IPS-11a (cell line): ENCODE data around the gene ASTN2.
"Not testable (repeated sequence)": the region's sequence is repeated elsewhere in the genome, so short reads cannot be mapped to it uniquely, and the experiment has no call there.

Experiments
- H3K4me3 ChIP-seq: one replicate; pipeline ENCODE4 v1.5.1; 2013; ENCODE audit warnings: low read depth, low read length, control low read depth

ASTN2 gene

DNA sequence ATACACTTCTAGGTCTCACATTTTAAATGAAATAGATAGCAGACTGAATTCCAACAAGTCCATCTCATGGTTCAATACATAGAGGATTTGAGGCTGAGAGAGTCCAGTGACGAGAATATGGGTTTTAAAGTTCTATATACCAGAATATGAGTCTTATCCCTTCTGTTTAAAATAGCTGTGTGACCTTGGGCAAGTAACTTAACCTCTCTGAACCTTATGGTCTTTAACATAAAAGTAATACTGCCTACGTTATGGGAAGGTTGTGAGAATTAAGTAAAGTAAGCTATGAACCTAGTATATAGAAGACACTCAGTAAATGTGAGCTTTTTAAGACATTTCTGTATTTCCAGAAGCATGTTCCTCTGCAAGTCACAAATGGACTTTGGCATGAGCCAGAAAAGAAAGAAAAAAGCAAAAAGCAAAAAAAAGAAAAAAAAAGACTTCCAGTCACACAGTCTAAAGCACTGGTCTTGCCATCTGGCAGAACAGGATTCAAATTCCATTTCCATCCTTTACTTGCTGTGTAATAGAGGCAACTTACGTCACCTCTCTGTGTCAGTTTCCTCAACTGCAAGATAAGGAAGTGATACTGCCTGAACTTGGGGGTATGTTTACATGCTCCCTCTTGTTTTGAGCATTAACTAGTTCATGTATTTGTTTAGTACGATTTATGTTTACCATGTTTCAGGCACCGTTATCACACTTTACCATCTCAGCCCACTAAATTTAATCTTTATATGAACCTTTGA, 479.5 kb downstream of the ASTN2 start:
- H3K4me3 ChIP-seq: no peak overlapping the region

DNA sequence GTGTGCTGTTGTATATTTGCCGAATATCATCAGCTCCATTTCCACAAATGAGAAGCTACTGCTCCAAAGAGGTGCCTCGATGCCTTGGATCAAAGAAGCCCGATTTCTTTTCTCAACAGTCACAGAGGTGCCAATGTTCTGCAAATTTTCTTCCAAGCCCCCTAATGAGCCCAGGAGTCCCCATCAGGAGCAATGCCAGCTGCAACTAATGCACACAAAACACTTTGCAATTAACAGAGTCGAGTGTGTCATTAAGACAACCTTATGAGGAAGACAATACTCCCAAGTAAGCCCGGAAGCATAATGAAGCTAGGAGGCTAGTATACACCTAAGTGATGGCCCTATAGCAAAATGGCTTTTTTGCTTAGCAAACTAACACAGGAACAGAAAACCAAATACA, 480.7 kb downstream of the ASTN2 start:
- H3K4me3 ChIP-seq: no peak overlapping the region

DNA sequence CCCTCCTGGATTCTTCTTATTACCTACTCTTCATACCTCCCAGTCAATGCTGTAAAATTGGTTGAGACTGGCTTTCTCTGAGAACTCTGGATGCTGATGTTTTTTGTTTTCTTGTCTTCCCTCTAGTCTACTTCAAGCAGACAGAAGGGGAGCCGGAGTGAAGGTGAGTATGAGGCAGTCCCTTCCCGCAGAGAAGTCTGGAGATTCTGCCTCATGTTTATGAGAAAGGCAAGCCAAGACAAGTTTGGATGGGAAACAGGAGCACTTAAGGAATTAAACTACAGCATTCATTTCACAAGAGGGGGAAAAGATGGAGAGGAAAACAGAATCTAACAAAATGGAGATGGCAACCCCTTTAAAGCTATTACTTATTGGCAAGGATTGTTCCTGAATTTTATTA, 481.6 kb downstream of the ASTN2 start:
- H3K4me3 ChIP-seq: no peak overlapping the region

DNA sequence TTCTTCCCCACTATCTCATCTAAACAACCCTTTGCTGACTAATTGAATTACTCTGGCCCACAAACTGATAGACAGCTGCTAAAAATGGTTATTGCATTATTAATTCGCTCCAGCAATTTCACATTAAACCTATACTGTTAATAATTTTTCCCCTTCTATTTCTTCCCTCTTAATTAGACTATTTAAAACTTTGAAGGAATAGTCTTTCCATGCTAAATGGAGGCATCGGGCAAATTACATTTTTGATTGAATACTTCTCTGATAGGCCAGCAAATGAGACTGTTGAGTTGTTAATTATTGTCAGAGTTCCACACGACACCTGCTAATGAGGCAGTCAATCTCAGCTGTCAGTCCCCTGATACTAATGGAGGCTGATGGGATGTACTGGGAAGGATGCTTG, 485.2 kb downstream of the ASTN2 start:
- H3K4me3 ChIP-seq: no peak overlapping the region

DNA sequence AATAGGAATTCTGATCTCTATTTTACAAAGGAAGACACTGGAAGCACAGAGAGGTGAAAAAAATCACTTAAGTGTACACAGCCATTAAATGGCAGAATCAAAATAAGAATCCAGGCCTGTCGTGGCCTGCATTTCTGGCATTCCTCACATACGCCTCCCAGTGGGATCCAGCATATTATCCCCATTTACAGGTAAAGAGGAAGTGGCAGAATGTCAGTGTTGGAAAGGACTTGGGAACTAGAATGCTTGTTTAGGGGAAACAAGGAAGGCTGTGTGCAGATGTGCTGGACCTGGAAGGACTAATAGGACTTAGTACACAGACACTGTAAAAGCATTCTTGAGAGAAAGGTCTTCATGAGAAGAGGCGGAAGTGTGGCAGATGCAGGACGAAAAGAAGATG, 486.0 kb downstream of the ASTN2 start:
- no peak overlapping the region for H3K4me3 ChIP-seq

DNA sequence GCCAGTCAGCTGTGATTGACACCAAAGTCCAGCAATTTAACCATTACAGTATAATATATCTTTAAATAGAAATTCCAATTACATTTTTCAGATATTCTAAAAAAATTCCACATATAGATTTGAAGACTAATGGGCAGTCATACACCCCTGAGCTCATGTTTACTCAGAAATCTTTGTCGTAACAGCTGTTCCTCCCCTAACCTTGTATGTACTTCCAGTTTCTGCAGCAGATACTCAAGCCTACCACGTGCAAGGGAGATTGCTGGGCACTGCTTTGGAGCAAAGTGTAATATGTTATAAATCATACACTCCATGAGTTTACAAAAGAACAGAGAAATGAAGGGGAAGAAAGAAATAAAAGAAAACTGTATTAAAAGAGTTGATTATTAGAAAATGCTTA, 486.6 kb downstream of the ASTN2 start:
- H3K4me3 ChIP-seq: no peak overlapping the region

DNA sequence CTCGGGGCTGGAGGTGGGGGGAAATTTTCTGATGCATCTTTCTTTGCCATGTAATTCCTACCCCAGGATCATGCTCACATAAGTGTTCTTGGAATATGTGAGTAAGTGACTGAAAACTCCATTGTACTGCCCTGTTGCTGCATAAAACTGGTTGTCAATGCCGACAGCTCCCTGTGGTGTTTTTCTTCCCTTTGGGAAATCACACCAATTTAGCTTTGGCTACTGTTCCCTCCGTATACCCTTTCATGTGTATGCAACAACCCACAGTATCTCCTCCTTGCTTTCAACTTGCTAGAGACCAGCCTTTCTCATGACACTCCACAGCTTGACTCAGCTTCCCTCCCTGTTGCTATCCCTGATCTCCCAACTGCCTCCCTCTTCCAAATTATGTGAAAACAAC, 487.1 kb downstream of the ASTN2 start:
- H3K4me3 ChIP-seq: no peak overlapping the region

DNA sequence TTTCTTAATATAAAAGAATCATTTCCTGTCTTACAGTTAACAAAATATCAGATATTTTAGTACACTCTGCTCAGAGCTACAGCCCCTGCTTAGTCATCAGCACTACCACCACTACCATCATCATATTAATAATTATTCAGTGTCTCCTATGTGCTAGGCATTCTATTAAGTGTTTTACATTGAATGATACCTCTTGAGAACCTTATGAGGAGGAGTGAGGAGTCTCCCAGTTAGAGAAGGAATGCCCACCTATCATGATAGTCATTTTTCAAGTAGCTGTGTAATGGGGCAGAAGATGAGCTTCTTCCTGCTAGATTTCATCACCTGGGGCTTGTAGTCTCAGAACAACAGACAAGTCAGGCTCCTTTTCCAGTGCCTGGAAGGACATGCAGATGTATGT, 489.7 kb downstream of the ASTN2 start:
- H3K4me3 ChIP-seq: no peak overlapping the region

DNA sequence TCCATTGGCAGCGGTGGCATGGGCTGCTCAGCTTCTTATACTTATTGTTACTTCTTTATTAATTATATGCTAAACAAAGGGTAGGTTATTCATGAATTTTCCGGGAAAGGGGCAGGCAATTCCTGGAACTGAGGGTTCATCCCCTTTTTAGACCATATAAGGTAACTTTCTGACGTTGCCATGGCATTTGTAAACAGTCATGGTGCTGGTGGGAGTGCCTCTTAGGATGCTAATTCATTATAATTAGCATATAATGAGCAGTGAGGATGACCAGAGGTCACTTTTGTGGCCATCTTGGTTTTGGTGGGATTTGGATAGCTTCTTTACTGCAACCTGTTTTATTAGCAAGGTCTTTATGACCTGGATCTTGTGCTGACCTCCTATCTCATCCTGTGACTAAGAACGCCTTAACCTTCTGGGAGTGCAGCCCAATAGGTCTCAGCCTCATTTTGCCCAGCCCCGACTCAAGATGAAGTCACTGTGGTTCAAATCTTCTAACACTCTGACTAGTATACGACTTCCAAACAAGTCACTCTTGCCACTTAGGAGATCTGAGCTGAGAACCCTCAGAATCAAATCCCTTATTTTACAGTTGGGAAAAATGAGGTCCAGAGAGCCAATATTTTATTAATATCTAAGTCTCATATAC, 490.3 kb downstream of the ASTN2 start:
- no peak overlapping the region for H3K4me3 ChIP-seq

DNA sequence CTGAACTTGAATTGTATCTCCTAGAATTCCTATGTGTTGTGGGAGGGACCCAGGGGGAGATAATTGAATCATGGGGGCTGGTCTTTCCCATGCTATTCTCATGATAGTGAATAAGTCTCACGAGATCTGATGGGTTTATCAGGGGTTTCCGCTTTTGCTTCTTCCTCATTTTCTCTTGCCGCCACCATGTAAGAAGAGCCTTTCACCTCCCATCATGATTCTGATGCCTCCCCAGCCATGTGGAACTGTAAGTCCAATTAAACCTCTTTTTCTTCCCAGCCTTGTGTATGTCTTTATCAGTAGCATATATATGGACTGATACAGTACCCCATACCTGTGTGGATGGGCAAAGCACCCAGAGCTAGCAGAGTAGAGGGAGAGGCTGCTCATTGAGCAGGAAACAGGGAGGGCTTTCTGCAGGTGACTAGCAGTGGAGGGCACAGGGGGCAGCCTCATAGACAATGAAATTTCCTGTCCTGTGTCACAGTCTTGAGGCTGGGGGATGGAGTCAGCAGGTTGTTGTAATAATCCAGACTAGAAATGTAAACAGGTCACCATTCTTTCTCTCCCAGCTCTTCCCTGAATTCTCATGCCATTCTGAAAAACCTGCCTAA, 496.9 kb downstream of the ASTN2 start:
- H3K4me3 ChIP-seq: not testable (repeated sequence)

DNA sequence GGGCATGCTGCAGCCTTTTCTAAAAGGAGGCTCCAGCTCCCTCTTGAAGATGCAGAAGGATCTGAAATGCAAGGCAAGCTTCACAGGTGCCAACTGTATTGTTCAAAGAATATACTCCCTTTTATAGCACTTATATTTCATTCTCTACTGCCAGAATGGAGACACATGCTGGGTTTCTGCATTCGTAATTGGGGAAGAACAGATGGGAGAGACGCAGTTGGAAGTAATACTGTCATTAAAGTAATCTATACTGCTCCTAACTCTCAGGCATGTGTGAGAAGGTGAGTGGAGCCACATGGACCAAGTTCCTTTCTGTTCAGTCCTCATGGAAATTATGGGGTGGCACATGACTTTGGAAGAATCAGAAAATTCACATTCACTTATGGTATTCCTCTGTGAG, 501.3 kb downstream of the ASTN2 start:
- H3K4me3 ChIP-seq: no peak overlapping the region

DNA sequence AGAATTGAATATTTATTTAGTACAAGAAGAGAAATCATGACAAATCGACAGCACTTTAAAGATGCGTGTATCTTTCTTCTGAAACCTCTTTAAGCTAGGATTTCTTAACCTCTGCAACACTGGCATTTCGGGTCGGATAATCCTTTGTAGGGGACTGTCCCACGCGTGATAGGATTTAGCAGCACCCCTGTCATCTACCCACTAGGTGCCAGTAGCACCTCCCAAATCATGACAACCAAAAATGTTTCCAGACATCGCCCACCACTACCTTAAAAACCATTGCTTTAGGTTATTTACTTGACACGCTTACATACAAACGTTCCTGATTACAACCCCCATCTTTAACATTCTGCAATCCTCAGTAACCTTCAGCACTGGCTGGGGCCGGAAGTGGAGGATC, 504.7 kb downstream of the ASTN2 start:
- no peak overlapping the region for H3K4me3 ChIP-seq

DNA sequence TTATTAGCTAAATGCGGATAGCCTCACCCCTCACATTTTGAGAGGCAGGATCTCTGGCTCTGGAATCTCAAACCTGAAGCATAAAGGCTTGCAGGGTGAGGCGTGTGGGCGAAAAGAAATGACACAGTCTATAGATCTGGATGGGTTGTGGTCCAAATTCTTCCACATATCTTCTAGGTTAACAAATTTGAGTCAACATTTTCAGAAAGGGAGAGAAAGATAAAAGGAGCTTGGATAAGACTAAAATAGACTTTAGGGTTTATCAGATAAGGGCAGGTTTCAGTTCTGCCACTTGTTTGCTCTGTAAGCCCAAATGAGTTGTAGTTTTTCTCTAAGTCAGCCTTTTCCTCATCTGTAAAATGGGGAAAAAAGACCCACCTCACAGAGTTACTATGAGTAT, 506.9 kb downstream of the ASTN2 start:
- H3K4me3 ChIP-seq: no peak overlapping the region

DNA sequence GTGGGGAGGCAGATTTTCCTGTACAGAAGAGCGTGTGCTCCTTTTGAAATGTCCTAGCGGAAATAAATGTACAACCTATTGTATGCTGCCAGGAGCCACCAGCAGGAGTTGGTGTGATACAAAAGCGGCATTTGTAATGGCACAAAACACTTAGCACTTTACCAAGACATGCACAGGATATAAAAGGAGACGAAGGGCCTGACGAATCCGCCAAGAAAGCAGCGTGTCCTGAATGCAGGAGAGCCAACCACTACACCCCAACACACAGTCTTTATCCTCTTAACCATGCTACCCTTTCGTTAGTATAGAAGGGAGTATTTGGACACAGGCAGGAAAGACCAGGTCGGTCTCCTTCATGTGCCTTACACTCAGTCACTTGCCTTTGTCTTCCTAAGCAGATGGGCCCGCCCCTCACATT, 509.7 kb downstream of the ASTN2 start:
- H3K4me3 ChIP-seq: no peak overlapping the region

DNA sequence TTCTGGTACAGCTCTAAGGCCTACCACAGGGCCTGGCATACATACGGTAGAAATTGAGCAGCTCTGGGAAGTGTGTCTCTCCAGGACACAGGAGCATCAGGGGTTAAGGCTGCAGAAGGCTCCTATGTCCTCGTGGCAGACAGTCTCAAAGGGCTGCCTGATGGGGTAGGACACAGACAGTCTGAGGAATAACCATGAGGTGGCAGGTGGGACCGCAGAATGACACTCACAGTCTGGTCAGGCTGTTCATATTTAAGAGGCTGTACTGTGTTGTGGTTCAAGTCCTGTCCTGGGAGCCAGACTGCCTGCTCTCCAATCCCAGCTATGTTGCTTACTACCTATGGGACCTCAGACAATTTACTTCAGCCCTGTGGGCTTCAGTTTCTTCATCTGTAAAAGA, 510.7 kb downstream of the ASTN2 start:
- no peak overlapping the region for H3K4me3 ChIP-seq

DNA sequence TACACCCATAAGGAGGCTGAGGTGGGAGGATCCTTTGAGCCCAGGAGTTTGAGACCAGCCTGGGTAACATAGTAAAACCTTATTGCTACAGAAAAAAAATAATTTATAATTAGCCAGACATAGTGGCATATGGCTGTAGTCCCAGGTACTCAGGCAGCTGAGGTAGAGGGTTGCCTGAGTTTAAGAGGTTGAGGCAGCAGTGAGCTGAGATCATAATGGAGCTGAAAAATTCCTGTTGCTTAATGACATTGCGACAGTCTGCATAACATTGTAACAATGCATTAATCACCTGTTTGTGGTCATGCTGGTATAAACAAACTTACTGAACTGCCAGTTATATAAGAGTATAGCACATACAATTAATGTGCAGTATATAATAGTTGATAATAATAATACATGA, 513.6 kb downstream of the ASTN2 start:
- no peak overlapping the region for H3K4me3 ChIP-seq

DNA sequence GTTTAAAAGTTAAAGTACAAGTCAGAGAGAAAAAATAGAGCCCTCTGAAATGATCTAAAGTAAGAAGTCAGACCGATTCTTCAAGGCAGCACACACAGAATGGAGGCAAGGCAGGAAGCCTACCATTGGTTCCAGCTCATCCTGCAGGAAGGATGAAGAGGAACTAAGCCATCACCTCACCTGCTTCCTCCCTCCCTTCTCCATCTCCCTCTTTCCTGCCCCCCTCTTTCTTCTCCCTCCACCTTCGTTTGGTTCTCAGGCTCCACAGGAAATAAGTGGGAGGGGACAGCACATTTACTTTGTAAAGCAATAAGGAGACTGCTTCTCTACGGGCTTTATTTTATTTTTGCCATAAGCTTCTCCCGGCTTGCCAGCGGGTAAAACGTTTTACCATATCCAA, 514.3 kb downstream of the ASTN2 start:
- H3K4me3 ChIP-seq: no peak overlapping the region

DNA sequence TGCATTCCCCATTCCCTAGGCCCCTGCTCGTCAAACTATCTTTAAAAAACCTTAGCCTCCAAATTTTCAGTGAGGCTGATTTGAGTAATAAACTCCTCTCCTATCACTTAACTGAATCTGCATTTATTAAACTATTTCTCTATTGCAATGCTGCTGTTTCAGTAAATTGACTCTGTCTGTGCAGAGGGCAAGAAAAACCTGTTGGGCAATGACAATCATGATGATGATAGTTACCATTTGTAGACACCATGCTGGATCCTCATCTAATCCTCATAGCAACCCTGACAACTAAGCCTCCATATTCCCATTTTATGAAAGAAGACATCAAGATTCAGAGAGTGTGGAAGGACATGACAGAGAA, 514.9 kb downstream of the ASTN2 start:
- no peak overlapping the region for H3K4me3 ChIP-seq

DNA sequence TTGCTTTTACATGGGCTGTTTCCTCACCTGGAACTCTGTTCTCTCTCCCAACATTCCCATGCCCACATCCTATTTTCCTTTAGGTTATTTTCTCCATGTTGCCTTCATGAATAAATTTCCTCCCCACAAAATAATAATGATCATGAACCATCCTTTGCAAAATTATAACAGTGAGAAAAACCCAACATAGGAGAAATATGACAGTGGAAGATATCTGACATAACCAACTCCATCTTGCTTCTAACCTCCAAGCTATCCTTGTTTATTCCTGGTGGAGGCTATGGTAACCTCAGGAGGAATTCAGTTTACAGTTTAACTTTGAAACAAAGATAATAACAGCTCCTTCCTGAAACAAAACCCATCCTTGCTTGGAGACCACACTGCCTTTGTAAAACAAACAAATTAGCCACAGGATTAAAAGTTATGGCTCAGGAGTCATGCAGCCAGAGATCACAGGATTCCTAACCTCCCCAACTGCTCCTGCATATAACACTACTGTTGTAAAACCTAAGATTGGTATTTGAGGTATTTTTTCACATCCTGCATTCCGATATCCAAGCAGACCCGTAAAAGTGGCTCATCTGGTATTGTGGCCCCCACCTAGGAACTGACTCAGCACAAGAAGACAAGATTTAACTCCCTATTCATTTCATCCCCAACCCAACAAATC, 515.4 kb downstream of the ASTN2 start:
- no peak overlapping the region for H3K4me3 ChIP-seq

DNA sequence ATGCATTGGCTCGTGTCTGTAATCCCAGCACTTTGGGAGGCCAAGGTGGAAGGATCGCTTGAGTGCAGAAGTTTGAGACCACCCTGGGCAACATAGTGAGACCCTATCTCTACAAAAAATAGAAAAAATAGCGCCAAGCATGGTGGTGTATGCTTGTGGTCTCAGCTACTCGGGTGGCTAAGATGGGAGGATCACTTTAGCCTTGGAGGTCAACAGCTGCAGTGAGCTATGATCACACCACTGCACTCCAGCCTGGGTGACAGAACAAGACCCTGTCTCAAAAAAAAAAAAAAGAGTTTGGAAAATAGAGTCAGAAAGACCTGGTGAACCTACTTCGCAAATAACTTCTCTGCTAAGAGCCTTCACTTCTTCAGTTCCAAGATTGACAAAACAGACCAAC, 516.7 kb downstream of the ASTN2 start:
- H3K4me3 ChIP-seq: not testable (repeated sequence)

DNA sequence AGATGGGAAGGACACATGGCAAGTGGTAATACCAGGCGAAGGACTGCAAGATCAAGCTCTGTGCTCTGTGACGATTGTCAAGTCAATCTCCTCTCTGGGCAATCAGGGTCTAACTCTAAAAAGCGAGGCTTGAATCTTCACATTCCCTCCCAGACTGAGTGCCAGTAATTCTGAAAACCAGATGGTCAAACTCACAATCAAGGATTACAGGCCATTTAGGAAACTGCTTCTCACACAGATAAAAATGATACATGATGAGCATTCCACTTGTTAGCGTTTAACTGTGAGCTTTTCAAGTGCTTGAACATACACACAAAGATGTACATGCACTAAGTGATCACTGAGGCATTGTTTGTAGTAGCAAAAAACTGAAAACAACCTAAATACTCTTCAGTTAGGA, 517.7 kb downstream of the ASTN2 start:
- H3K4me3 ChIP-seq: no peak overlapping the region

DNA sequence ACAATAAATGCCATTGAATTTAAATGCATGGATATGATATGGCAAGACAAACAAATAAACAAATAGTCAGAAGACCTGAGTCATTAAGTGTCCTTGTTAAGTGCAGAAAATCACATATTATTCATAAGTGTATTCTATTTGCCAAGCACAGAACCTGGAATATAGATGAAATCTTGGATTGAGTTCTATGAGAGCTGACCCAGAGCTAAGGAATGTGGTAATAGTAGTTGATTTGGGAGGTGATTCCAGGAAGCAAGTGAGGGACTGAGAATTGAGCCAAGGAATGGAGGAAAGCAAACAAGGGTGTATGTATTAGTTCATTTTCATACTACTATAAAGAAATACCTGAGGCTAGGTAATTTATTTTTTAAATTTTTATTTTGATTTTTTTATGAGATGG, 518.9 kb downstream of the ASTN2 start:
- no peak overlapping the region for H3K4me3 ChIP-seq
